Esophagus muscularis mucosa (tissue), 4 donors: Measurements from ENCODE around the gene NFILZ. TPM values are rescaled to one million over a fixed set of nuclear protein-coding genes. Genes with fewer than 3 reads are reported as not detected.

ENCODE experiments used
- DNase-seq: peaks from one replicate; pipeline ENCODE4 v3.0.0-alpha.2; 2017; ENCODE audit errors: extremely low spot score
- H3K27ac ChIP-seq, 4 donors: fragments of 200-600 bp; sonication (generic); replicated peaks in 1 of 4; 1 replicate in 3 of 4; 2 replicates in 1 of 4; pipeline ENCODE4 v1.5.1; 2016 to 2019; ENCODE audit warnings: mild to moderate bottlenecking in 1 of 4
- H3K27me3 ChIP-seq, 4 donors: fragments of 200-600 bp; sonication (generic); one replicate each; pipeline versions ENCODE4 v1.5.1 to v1.6.0; 2016 to 2019
- H3K36me3 ChIP-seq, 4 donors: fragments of 200-600 bp; sonication (generic); one replicate each; pipeline ENCODE4 v1.5.1; 2016 to 2019
- H3K4me1 ChIP-seq, 4 donors: fragments of 200-600 bp; sonication (generic); one replicate each; pipeline ENCODE4 v1.5.1; 2016 to 2019
- H3K4me3 ChIP-seq, 4 donors: fragments of 200-600 bp; sonication (generic); 1 replicate in 2 of 4; 2 replicates in 2 of 4; pipeline ENCODE4 v1.5.1; 2016 to 2019; ENCODE audit warnings: mild to moderate bottlenecking in 4 of 4, moderate library complexity in 1 of 4
- H3K9me3 ChIP-seq, 4 donors: fragments of 200-600 bp; sonication (generic); 1 replicate in 3 of 4; 2 replicates in 1 of 4; pipeline ENCODE4 v1.5.1; 2016 to 2019
- CTCF ChIP-seq, 3 experiments: fragments of 200-600 bp in 2 of 3; fragments of 450-650 bp in 1 of 3; sonication (generic) in 2 of 3; IDR thresholded peaks; one replicate each; pipeline ENCODE4 v1.5.1; 2017 to 2019; ENCODE audit warnings: antibody characterized with exemption in 3 of 3, mild to moderate bottlenecking in 2 of 3, moderate library complexity in 1 of 3
- EP300 ChIP-seq: sonication (generic); formaldehyde crosslinking; IDR thresholded peaks from one replicate; pipeline ENCODE4 v1.6.1; 2017; ENCODE audit warnings: antibody characterized with exemption
- POLR2A ChIP-seq: fragments of 450-650 bp; IDR thresholded peaks from one replicate; pipeline ENCODE4 v1.6.1; 2017; ENCODE audit warnings: antibody characterized with exemption, moderate library complexity, mild to moderate bottlenecking, low read depth
- POLR2AphosphoS5 ChIP-seq, 2 donors: sonication (generic); formaldehyde crosslinking; IDR thresholded peaks; one replicate each; pipeline ENCODE4 v1.6.1; 2017; ENCODE audit warnings: antibody characterized with exemption in 2 of 2
- WGBS: methylation state at CpG from one replicate; pipeline ENCODE4 v1.1.5; 2018; 5-methylcytosine and 5-hydroxymethylcytosine counted together
- intact Hi-C: fragments of 100-400 bp; cut with DNase I; formaldehyde crosslinking; loops from one replicate; pipeline ENCODE4 v1.15.1; 2023
- total RNA-seq, 4 donors: library from RNA; depleted of rRNA; stranded (reverse); fragments of >200 nt; gene quantifications; one replicate each; pipeline versions ENCODE4 v1.1.0 to v1.2.1, GENCODE V29; 2016

The NFILZ gene
- total RNA-seq: not detected

DNA sequence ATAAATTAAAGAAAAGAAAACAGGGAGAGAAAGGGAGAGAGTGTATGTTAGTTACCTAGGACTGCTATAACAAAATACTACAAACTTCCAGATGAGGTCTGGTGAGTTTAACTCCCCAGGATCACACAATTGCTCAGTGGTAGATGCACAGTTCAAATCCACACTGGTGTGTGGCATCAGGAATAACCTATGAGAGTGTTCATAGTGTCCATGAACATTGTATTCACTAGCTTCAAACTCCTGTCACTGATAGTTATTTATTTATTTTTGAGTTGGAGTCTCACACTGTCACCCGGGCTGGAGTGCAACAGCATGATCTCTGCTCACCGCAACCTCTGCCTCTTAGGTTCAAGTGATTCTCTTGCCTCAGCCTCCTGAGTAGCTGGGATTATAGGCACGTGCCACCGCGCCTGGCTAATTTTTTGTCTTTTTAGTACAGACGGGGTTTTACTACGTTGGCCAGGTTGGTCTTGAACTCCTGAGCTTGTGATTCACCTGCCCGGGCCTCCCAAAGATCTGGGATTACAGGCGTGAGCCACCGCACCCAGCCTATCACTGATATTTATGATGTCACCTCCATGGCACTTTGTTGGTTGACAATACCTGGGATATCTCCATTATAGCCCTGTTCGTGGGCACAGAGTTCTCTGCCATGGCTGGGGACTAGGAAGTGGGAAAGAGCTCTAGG lies at the start of gene NFILZ:
Gene NFILZ, plus strand, starts transcription at position 638 of the 688 bp plus-strand sequence. CDS start 46,133 bp downstream, outside the sequence.
- Histone ChIP-seq H3K27ac (peak within 1 kb of the TSS; percentile 5 to 61 (median 33)), H3K36me3 (no peaks in the 10 kb centered on the region), H3K9me3 (peaks cover 0 to 32% (median 17%) of the 10 kb centered on the region in 4 donors), H3K4me3 (no peak within 1 kb of the TSS), H3K27me3 (no peaks in the 10 kb centered on the region), H3K4me1 (peaks cover 0 to 13% (median 3%) of the 10 kb centered on the region in 4 donors)
- WGBS: 95% methylated on average over 11 of the region's 11 CpGs
- intact Hi-C loops: no loop called here
- TF ChIP-seq POLR2A: no peak
- no peak for TF ChIP-seq POLR2AphosphoS5 (IDR thresholded peaks at IDR 0.05)
- no peak for TF ChIP-seq CTCF (IDR thresholded peaks at IDR 0.05)
- no peak for TF ChIP-seq EP300
- no peak for DNase-seq

- WGBS: 7% methylated on average over 12 of the region's 21 CpGs
- peak; percentile 95 for DNase-seq
- Histone ChIP-seq H3K4me3 (peak overlapping the region in 1 of 4 donors; percentile 13), H3K9me3 (no peaks in the 10 kb centered on the region), H3K36me3 (peaks cover 0 to 23% (median 10%) of the 10 kb centered on the region in 4 donors), H3K27ac (no peak overlapping the region), H3K27me3 (peaks cover 0 to 38% (median 4%) of the 10 kb centered on the region in 4 donors), H3K4me1 (peaks cover 0 to 32% (median 28%) of the 10 kb centered on the region in 4 donors)
- intact Hi-C loops: loop anchor here (5.0 kb wide), 3 partner anchors 37 to 228 kb away; no protein-coding TSS in a partner anchor
- TF ChIP-seq CTCF (IDR thresholded peaks at IDR 0.05): peak in 2 of 3 experiments; percentile 99 to 100
- TF ChIP-seq POLR2AphosphoS5 (IDR thresholded peaks at IDR 0.05): peak in 1 of 2 donors; percentile 66
- no peak for TF ChIP-seq POLR2A
- TF ChIP-seq EP300: no peak
These were observed 49.6 kb upstream of the NFILZ start for GRCh38 chr19:8580710-8581281.

GRCh38 chr19:8584965-8585893 lies 45.2 kb upstream of the NFILZ start:
- H3K27me3 ChIP-seq: peaks cover 0 to 3% (median 0%) of the 10 kb centered on the region in 4 donors

More at GRCh38 chr19:8584965-8585893, 45.2 kb upstream of the NFILZ start:
- Histone ChIP-seq H3K27ac (no peak overlapping the region), H3K9me3 (no peaks in the 10 kb centered on the region), H3K4me1 (peaks cover 0 to 11% (median 9%) of the 10 kb centered on the region in 4 donors), H3K36me3 (peaks cover 0 to 54% (median 19%) of the 10 kb centered on the region in 4 donors), H3K4me3 (no peak overlapping the region)
- TF ChIP-seq POLR2A (no peak), CTCF (IDR thresholded peaks at IDR 0.05) (no peak), POLR2AphosphoS5 (IDR thresholded peaks at IDR 0.05) (no peak), EP300 (no peak)
- intact Hi-C loops: loop anchor here (5.0 kb wide), 3 partner anchors 32 to 233 kb away; no protein-coding TSS in a partner anchor
- DNase-seq: no peak
- 71% methylated on average over 38 of the region's 71 CpGs for WGBS
